Measurements from ENCODE around the gene ADCYAP1R1.

Gene ADCYAP1R1

GRCh38 chr7:31113660-31114059, 61.6 kb downstream of the ADCYAP1R1 start:
- Histone ChIP-seq H3K9ac (ENCODE audit: low read length) (no peak overlapping the region), H3K36me3 (ENCODE audit: insufficient read depth, low read length) (no peaks in the 10 kb centered on the region), H3K27me3 (ENCODE audit: control insufficient read depth in 1 of 2, insufficient read depth in 2 of 2, low read length in 2 of 2) (no peaks in the 10 kb centered on the region), H3K9me3 (ENCODE audit: low read length) (no peaks in the 10 kb centered on the region), H3K27ac (ENCODE audit: low read depth, low read length) (no peak overlapping the region), H3K4me1 (ENCODE audit: insufficient read depth, low read length) (no peaks in the 10 kb centered on the region), H3K4me3 (ENCODE audit: low read depth in 1 of 2, low read length in 2 of 2) (no peak overlapping the region)

- no peak overlapping the region for H3K9ac ChIP-seq (ENCODE audit: low read length)
Observed at GRCh38 chr7:31114593-31115343, 62.7 kb downstream of the ADCYAP1R1 start.

GRCh38 chr7:31116615-31117014, 64.5 kb downstream of the ADCYAP1R1 start:
- no peaks in the 10 kb centered on the region for H3K9me3 ChIP-seq (ENCODE audit: low read length)
- no peaks in the 10 kb centered on the region for H3K4me1 ChIP-seq (ENCODE audit: insufficient read depth, low read length)
- H3K27me3 ChIP-seq (ENCODE audit: control insufficient read depth in 1 of 2, insufficient read depth in 2 of 2, low read length in 2 of 2), result no peaks in the 10 kb centered on the region
- no peak overlapping the region for H3K27ac ChIP-seq (ENCODE audit: low read depth, low read length)
- no peak overlapping the region for H3K4me3 ChIP-seq (ENCODE audit: low read depth in 1 of 2, low read length in 2 of 2)
- H3K9ac ChIP-seq (ENCODE audit: low read length), result no peak overlapping the region
- no peaks in the 10 kb centered on the region for H3K36me3 ChIP-seq (ENCODE audit: insufficient read depth, low read length)

More at GRCh38 chr7:31114593-31115343, 62.7 kb downstream of the ADCYAP1R1 start:
- no peaks in the 10 kb centered on the region for H3K9me3 ChIP-seq (ENCODE audit: low read length)
- H3K27me3 ChIP-seq (ENCODE audit: control insufficient read depth in 1 of 2, insufficient read depth in 2 of 2, low read length in 2 of 2), result no peaks in the 10 kb centered on the region
- no peak overlapping the region for H3K27ac ChIP-seq (ENCODE audit: low read depth, low read length)
- no peaks in the 10 kb centered on the region for H3K4me1 ChIP-seq (ENCODE audit: insufficient read depth, low read length)
- H3K4me3 ChIP-seq (ENCODE audit: low read depth in 1 of 2, low read length in 2 of 2), result no peak overlapping the region
- H3K36me3 ChIP-seq (ENCODE audit: insufficient read depth, low read length), result no peaks in the 10 kb centered on the region

GRCh38 chr7:31119249-31119648, 67.1 kb downstream of the ADCYAP1R1 start:
- Histone ChIP-seq H3K27me3 (ENCODE audit: control insufficient read depth in 1 of 2, insufficient read depth in 2 of 2, low read length in 2 of 2) (no peaks in the 10 kb centered on the region), H3K36me3 (ENCODE audit: insufficient read depth, low read length) (no peaks in the 10 kb centered on the region), H3K4me1 (ENCODE audit: insufficient read depth, low read length) (no peaks in the 10 kb centered on the region), H3K9ac (ENCODE audit: low read length) (no peak overlapping the region), H3K27ac (ENCODE audit: low read depth, low read length) (no peak overlapping the region), H3K4me3 (ENCODE audit: low read depth in 1 of 2, low read length in 2 of 2) (no peak overlapping the region), H3K9me3 (ENCODE audit: low read length) (no peaks in the 10 kb centered on the region)

GRCh38 chr7:31120800-31121513, 68.8 kb downstream of the ADCYAP1R1 start:
- H3K27ac ChIP-seq (ENCODE audit: low read depth, low read length), result no peak overlapping the region
- no peaks in the 10 kb centered on the region for H3K9me3 ChIP-seq (ENCODE audit: low read length)
- H3K4me1 ChIP-seq (ENCODE audit: insufficient read depth, low read length), result no peaks in the 10 kb centered on the region

GRCh38 chr7:31121601-31122000, 69.5 kb downstream of the ADCYAP1R1 start:
- H3K4me3 ChIP-seq (ENCODE audit: low read depth in 1 of 2, low read length in 2 of 2), result no peak overlapping the region
- H3K4me1 ChIP-seq (ENCODE audit: insufficient read depth, low read length), result no peaks in the 10 kb centered on the region
- no peaks in the 10 kb centered on the region for H3K36me3 ChIP-seq (ENCODE audit: insufficient read depth, low read length)
- H3K27ac ChIP-seq (ENCODE audit: low read depth, low read length), result no peak overlapping the region
- no peaks in the 10 kb centered on the region for H3K27me3 ChIP-seq (ENCODE audit: control insufficient read depth in 1 of 2, insufficient read depth in 2 of 2, low read length in 2 of 2)
- no peak overlapping the region for H3K9ac ChIP-seq (ENCODE audit: low read length)
- H3K9me3 ChIP-seq (ENCODE audit: low read length), result no peaks in the 10 kb centered on the region

More at GRCh38 chr7:31120800-31121513, 68.8 kb downstream of the ADCYAP1R1 start:
- Histone ChIP-seq H3K9ac (ENCODE audit: low read length) (no peak overlapping the region), H3K36me3 (ENCODE audit: insufficient read depth, low read length) (no peaks in the 10 kb centered on the region), H3K27me3 (ENCODE audit: control insufficient read depth in 1 of 2, insufficient read depth in 2 of 2, low read length in 2 of 2) (no peaks in the 10 kb centered on the region), H3K4me3 (ENCODE audit: low read depth in 1 of 2, low read length in 2 of 2) (no peak overlapping the region)

- Histone ChIP-seq H3K4me3 (ENCODE audit: low read depth in 1 of 2, low read length in 2 of 2) (no peak overlapping the region), H3K27ac (ENCODE audit: low read depth, low read length) (no peak overlapping the region), H3K9me3 (ENCODE audit: low read length) (no peaks in the 10 kb centered on the region)
Observed at GRCh38 chr7:31122649-31123058, 70.5 kb downstream of the ADCYAP1R1 start.

GRCh38 chr7:31123321-31123720, 71.2 kb downstream of the ADCYAP1R1 start:
- Histone ChIP-seq H3K27ac (ENCODE audit: low read depth, low read length) (no peak overlapping the region), H3K36me3 (ENCODE audit: insufficient read depth, low read length) (no peaks in the 10 kb centered on the region), H3K4me1 (ENCODE audit: insufficient read depth, low read length) (no peaks in the 10 kb centered on the region), H3K9ac (ENCODE audit: low read length) (no peak overlapping the region), H3K27me3 (ENCODE audit: control insufficient read depth in 1 of 2, insufficient read depth in 2 of 2, low read length in 2 of 2) (no peaks in the 10 kb centered on the region), H3K4me3 (ENCODE audit: low read depth in 1 of 2, low read length in 2 of 2) (no peak overlapping the region), H3K9me3 (ENCODE audit: low read length) (no peaks in the 10 kb centered on the region)

More at GRCh38 chr7:31122649-31123058, 70.5 kb downstream of the ADCYAP1R1 start:
- Histone ChIP-seq H3K9ac (ENCODE audit: low read length) (no peak overlapping the region), H3K4me1 (ENCODE audit: insufficient read depth, low read length) (no peaks in the 10 kb centered on the region), H3K36me3 (ENCODE audit: insufficient read depth, low read length) (no peaks in the 10 kb centered on the region), H3K27me3 (ENCODE audit: control insufficient read depth in 1 of 2, insufficient read depth in 2 of 2, low read length in 2 of 2) (no peaks in the 10 kb centered on the region)

- Histone ChIP-seq H3K4me1 (ENCODE audit: insufficient read depth, low read length) (no peaks in the 10 kb centered on the region), H3K9me3 (ENCODE audit: low read length) (no peaks in the 10 kb centered on the region), H3K36me3 (ENCODE audit: insufficient read depth, low read length) (no peaks in the 10 kb centered on the region), H3K27ac (ENCODE audit: low read depth, low read length) (no peak overlapping the region), H3K9ac (ENCODE audit: low read length) (no peak overlapping the region), H3K27me3 (ENCODE audit: control insufficient read depth in 1 of 2, insufficient read depth in 2 of 2, low read length in 2 of 2) (no peaks in the 10 kb centered on the region), H3K4me3 (ENCODE audit: low read depth in 1 of 2, low read length in 2 of 2) (no peak overlapping the region)
Observed at GRCh38 chr7:31123726-31124125, 71.6 kb downstream of the ADCYAP1R1 start.

GRCh38 chr7:31125171-31125570, 73.1 kb downstream of the ADCYAP1R1 start:
- Histone ChIP-seq H3K27me3 (ENCODE audit: control insufficient read depth in 1 of 2, insufficient read depth in 2 of 2, low read length in 2 of 2) (no peaks in the 10 kb centered on the region), H3K9ac (ENCODE audit: low read length) (no peak overlapping the region), H3K4me1 (ENCODE audit: insufficient read depth, low read length) (no peaks in the 10 kb centered on the region), H3K9me3 (ENCODE audit: low read length) (no peaks in the 10 kb centered on the region), H3K36me3 (ENCODE audit: insufficient read depth, low read length) (no peaks in the 10 kb centered on the region), H3K27ac (ENCODE audit: low read depth, low read length) (no peak overlapping the region), H3K4me3 (ENCODE audit: low read depth in 1 of 2, low read length in 2 of 2) (no peak overlapping the region)

GRCh38 chr7:31126976-31127375, 74.9 kb downstream of the ADCYAP1R1 start:
- no peaks in the 10 kb centered on the region for H3K27me3 ChIP-seq (ENCODE audit: control insufficient read depth in 1 of 2, insufficient read depth in 2 of 2, low read length in 2 of 2)
- no peaks in the 10 kb centered on the region for H3K36me3 ChIP-seq (ENCODE audit: insufficient read depth, low read length)
- no peaks in the 10 kb centered on the region for H3K4me1 ChIP-seq (ENCODE audit: insufficient read depth, low read length)
- no peak overlapping the region for H3K27ac ChIP-seq (ENCODE audit: low read depth, low read length)
- H3K9me3 ChIP-seq (ENCODE audit: low read length), result no peaks in the 10 kb centered on the region
- H3K9ac ChIP-seq (ENCODE audit: low read length), result no peak overlapping the region
- H3K4me3 ChIP-seq (ENCODE audit: low read depth in 1 of 2, low read length in 2 of 2), result no peak overlapping the region

All from muscle layer of colon (tissue), 2 donors.